ENCODE measurements around the gene SPRY1.

GRCh38 chr4:123381996-123382395, 14.6 kb upstream of the SPRY1 start:
- TF ChIP-seq, protein P1, sequence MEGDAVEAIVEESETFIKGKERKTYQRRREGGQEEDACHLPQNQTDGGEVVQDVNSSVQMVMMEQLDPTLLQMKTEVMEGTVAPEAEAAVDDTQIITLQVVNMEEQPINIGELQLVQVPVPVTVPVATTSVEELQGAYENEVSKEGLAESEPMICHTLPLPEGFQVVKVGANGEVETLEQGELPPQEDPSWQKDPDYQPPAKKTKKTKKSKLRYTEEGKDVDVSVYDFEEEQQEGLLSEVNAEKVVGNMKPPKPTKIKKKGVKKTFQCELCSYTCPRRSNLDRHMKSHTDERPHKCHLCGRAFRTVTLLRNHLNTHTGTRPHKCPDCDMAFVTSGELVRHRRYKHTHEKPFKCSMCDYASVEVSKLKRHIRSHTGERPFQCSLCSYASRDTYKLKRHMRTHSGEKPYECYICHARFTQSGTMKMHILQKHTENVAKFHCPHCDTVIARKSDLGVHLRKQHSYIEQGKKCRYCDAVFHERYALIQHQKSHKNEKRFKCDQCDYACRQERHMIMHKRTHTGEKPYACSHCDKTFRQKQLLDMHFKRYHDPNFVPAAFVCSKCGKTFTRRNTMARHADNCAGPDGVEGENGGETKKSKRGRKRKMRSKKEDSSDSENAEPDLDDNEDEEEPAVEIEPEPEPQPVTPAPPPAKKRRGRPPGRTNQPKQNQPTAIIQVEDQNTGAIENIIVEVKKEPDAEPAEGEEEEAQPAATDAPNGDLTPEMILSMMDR (IDR thresholded peaks at IDR 0.05): no peak
- TF ChIP-seq POLR2AphosphoS5 (IDR thresholded peaks at IDR 0.05): no peak
- TF ChIP-seq POLR2A (IDR thresholded peaks at IDR 0.05): no peak
